GM04504 (cell line): Measurements from ENCODE around the gene PRKCE.

Experiments
- DNase-seq: peaks from one replicate; pipeline ENCODE4 v3.0.0-alpha.2; 2012; ENCODE audit warnings: low read depth

PRKCE gene

GRCh38 chr2:45651415-45652089 is at the start of gene PRKCE:
Gene PRKCE, plus strand, starts transcription at chr2:45651675.
- no peak for DNase-seq

- DNase-seq: no peak
These were observed 48.9 kb upstream of the PRKCE start for GRCh38 chr2:45602624-45603023.

GRCh38 chr2:45605116-45605515 is 46.4 kb upstream of the PRKCE start:
- DNase-seq: no peak

GRCh38 chr2:45606796-45607195 is 44.7 kb upstream of the PRKCE start:
- DNase-seq: no peak

- no peak for DNase-seq
These were observed 43.8 kb upstream of the PRKCE start for GRCh38 chr2:45607701-45608100.

- DNase-seq: no peak
These were observed 41.0 kb upstream of the PRKCE start for GRCh38 chr2:45610281-45611019.

- peak; percentile 77 for DNase-seq
These were observed 40.2 kb upstream of the PRKCE start, which contains the start of gene SRBD1 for GRCh38 chr2:45611020-45611859. Gene SRBD1, minus strand, starts transcription at chr2:45611267. Its CDS starts 5,826 bp downstream, at chr2:45605441.

GRCh38 chr2:45612285-45612684 is 39.2 kb upstream of the PRKCE start:
- no peak for DNase-seq

GRCh38 chr2:45612731-45613130 is 38.7 kb upstream of the PRKCE start:
- no peak for DNase-seq

- DNase-seq: no peak
These were observed 37.1 kb upstream of the PRKCE start for GRCh38 chr2:45614330-45614729.

GRCh38 chr2:45614871-45615415 is 36.5 kb upstream of the PRKCE start:
- no peak for DNase-seq

- DNase-seq: no peak
These were observed 34.6 kb upstream of the PRKCE start for GRCh38 chr2:45616658-45617411.

- no peak for DNase-seq
These were observed 34.0 kb upstream of the PRKCE start for GRCh38 chr2:45617496-45617895.

- DNase-seq: no peak
These were observed 29.0 kb upstream of the PRKCE start for GRCh38 chr2:45622336-45623075.

- no peak for DNase-seq
These were observed 28.4 kb upstream of the PRKCE start for GRCh38 chr2:45623098-45623497.

GRCh38 chr2:45625824-45626223 is 25.7 kb upstream of the PRKCE start:
- no peak for DNase-seq

GRCh38 chr2:45626387-45627221 is 24.9 kb upstream of the PRKCE start:
- no peak for DNase-seq

GRCh38 chr2:45627911-45628310 is 23.6 kb upstream of the PRKCE start:
- no peak for DNase-seq

GRCh38 chr2:45629971-45630370 is 21.5 kb upstream of the PRKCE start:
- no peak for DNase-seq

GRCh38 chr2:45631319-45631718 is 20.2 kb upstream of the PRKCE start:
- no peak for DNase-seq
